ENCODE measurements around the gene CCN2.
A peak's percentile ranks its signal among the peaks of the same experiment; 100 is the strongest.

CCN2 gene

GRCh38 chr6:131967948-131968347, 16.8 kb upstream of the CCN2 start:
- DNase-seq (ENCODE audit: low read depth in 3 of 3): no peak

DNA sequence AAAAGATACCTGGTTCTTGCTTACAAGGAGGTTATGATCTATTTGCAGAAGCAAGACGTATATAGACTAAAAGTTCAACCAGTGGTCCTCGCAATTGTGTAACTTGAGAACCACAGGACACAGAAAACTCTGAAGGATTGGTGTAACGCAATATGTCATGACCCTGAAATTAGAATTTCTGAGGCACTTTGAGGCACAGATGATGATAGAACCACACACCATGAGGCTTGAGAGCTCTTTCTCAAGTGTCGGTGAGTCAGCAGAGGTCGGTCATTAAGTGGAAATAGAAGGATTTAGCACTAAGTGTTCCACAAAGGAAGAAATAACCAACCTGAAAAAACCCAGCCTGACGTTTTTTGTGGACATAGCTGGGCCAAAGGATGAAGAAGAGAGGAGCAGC, 15.3 kb upstream of the CCN2 start:
- no peak for DNase-seq (ENCODE audit: low read depth in 3 of 3)

DNA sequence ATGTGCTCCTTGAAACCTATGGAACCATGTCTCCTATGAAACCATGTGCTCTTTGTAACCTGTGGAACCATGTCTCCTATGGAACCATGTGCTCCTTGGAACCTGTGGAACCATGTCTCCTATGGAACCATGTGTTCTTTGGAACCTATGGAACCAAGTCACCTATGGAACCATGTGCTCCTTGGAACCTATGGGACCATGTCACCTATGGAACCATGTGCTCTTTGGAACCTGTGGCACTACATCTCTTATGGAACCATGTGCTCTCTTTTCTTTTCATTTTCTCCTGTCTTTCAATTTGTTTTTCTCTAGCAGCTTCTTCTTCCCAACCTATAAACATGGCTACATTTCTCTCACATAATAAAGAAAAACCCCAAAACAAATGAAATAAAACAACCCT, 11.9 kb upstream of the CCN2 start:
- no peak for DNase-seq (ENCODE audit: low read depth in 3 of 3)

- DNase-seq (ENCODE audit: low read depth in 3 of 3): no peak
Observed at GRCh38 chr6:131960371-131961133, 9.4 kb upstream of the CCN2 start.

- no peak for DNase-seq (ENCODE audit: low read depth in 3 of 3)
Observed at GRCh38 chr6:131958542-131959470, 7.6 kb upstream of the CCN2 start.

GRCh38 chr6:131958095-131958494, 6.9 kb upstream of the CCN2 start:
- no peak for DNase-seq (ENCODE audit: low read depth in 3 of 3)

GRCh38 chr6:131955876-131956275, 4.7 kb upstream of the CCN2 start:
- DNase-seq (ENCODE audit: low read depth in 3 of 3): no peak

DNA sequence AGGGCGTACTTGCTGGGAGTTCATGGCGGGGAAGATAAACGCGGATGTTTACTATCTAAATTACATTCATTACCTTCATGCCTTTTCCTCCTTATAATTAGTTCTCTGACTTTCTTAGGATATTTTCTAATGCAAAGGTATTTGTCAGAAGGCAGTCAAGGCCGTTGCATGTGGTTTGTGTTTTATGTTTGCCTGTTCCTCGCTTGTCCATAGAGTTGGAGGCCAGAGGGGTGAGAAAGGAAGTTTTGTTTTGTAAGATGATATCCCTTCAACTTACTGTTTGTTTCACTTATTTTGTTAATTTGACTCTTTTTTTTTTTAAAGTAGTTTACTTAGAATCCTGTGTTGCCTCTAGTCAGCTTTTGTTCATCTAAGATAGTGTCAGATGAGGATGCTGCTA, 4.0 kb upstream of the CCN2 start:
- no peak for DNase-seq (ENCODE audit: low read depth in 3 of 3)

DNA sequence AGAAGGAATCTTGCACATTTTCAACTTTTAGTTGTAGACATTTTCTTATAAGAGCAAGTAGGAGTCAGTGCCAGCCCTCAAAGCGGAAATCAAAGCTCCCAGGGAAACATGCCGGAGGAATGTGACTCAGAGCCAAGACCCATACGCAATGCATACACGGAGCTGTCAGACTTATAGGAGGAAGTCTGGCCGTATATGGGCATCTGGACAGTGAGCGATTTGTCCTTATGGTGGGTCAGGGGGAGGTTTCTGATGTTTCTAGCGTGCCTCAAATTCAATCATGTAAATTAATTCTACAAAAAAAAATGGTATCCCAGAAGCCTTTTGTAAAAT, 3.6 kb upstream of the CCN2 start:
- no peak for DNase-seq (ENCODE audit: low read depth in 3 of 3)

DNA sequence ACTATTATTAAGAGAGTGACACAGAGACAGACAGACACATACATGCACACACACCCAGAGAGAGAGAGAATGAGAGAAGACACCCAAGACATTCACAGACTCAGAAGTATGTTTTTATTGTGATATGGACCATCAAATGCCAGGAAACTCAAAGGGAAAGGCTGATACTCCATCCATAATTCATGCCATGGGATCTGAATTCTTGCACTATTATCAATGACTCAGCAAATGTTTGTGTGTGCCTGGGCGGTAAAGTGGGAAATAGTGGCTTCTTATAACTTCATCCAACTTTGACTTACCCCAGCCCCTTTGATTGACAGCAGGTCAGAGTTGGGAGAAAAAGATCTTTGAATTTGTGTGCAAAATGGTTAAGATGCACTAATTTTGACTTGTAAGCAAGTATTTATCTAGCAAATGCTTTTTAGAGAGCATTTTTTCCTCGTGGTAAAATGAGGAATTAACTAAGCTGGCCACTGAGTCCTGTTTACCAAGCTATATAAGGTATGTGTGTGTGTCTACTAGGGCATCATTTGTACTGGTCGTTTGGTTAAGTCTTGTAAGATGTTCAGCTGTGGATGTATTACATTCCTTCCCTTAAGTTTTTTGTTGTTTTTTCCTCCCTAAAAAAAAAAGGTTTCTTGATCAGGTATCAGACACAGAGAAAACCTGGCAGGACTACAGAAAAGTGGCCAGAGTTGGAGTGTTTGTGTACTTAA, 3.0 kb upstream of the CCN2 start:
- no peak for DNase-seq (ENCODE audit: low read depth in 3 of 3)

- no peak for DNase-seq (ENCODE audit: low read depth in 3 of 3)
Observed at GRCh38 chr6:131952886-131953509, 1.8 kb upstream of the CCN2 start.

DNA sequence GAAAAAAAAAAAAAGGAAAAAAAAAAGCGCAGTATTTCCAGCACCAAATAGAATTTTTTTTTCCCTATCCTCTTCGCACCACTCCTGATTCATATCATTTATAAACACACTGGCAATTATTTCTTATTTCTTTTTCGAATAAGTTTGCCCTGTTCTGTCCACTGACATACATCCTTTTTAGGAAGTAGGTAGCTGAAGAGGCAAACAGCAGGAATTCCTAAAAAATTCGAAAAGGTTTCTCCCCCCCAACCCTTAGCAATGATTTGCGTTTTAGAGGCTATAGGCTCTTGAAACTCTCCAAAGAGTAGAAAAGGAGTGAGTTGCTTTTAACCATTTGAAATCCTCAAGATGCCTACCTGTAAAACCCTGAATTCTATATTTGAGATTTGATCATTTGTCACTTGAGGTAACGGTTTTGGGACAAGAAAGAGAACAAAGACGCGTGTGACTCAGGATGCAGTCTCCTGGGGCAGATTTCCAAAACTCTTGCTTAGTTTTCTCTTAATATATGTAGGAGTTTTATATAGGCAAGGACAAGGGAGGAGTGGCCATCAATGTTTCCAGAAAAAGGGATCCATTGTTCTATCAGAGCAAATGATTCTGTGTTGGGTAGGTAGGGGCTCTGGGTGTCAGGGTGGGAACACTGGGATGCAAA, 531 bp upstream of the CCN2 start:
- no peak for DNase-seq (ENCODE audit: low read depth in 3 of 3)

DNA sequence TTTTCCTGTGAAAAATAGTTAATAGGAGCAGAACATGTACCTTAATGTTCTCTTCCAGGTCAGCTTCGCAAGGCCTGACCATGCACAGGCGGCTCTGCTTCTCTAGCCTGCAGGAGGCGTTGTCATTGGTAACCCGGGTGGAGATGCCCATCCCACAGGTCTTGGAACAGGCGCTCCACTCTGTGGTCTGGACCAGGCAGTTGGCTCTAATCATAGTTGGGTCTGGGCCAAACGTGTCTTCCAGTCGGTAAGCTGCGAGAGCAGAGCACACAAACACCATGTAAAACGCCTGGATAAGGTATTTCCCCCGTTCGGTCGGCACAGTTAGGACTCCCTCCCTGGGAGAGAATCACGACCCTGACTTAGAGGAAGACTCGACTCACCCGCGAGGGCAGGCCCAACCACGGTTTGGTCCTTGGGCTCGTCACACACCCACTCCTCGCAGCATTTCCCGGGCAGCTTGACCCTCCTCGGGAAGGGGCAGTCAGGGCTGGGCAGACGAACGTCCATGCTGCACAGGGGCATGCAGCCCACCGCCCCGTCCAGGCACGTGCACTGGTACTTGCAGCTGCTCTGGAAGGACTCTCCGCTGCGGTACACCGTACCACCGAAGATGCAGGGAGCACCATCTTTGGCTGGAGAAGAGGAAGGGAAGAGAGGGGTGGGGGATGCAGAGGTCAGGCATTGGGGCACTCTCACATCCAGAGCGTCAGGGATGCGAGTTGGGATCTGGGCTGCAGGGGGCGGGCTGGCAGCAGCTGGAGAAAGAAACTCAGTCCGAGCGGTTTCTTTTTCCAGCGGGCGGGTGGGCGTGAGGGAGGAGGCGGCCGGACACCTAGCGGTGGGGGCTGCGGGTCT, 1.0 kb downstream of the CCN2 start:
- peak in 1 of 3 donors; percentile 19 for DNase-seq (ENCODE audit: low read depth in 3 of 3)

GRCh38 chr6:131949620-131949908, 1.6 kb downstream of the CCN2 start:
- no peak for DNase-seq (ENCODE audit: low read depth in 3 of 3)

DNA sequence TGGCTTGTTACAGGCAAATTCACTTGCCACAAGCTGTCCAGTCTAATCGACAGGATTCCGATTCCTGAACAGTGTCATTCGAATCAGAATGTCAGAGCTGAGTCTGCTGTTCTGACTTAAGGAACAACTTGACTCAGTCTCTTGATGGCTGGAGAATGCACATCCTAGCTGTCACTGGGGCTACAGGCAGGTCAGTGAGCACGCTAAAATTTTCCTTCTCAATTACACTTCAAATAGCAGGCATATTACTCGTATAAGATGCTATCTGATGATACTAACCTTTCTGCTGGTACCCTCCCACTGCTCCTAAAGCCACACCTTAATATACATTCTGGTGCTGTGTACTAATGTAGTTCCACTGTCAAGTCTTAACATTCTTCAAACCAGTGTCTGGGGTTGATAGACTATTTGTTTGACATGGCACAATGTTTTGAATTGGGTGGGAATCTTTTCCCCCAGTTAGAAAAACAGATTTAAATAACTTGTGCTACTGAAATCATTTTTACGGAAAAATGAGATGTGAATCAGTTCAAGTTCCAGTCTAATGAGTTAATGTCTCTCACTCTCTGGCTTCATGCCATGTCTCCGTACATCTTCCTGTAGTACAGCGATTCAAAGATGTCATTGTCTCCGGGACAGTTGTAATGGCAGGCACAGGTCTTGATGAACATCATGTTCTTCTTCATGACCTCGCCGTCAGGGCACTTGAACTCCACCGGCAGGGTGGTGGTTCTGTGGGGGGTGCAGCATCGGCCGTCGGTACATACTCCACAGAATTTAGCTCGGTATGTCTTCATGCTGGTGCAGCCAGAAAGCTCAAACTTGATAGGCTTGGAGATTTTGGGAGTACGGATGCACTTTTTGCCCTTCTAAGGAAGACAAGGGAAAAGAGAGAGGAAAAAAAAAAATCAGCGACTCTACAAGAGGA, 2.2 kb downstream of the CCN2 start:
- DNase-seq (ENCODE audit: low read depth in 3 of 3): no peak

GRCh38 chr6:131947986-131948661, 3.0 kb downstream of the CCN2 start:
- DNase-seq (ENCODE audit: low read depth in 3 of 3): no peak

GRCh38 chr6:131946992-131947955, 3.9 kb downstream of the CCN2 start:
- no peak for DNase-seq (ENCODE audit: low read depth in 3 of 3)

Data from stimulated activated CD4-positive, alpha-beta T cell treated with anti-CD3 and anti-CD28 coated beads, TNF-alpha, amount 100 ng/mL, for 48 hours (primary cell).